Activated T-cell treated with anti-CD3 and anti-CD28 coated beads, Interleukin-2, amount 50 U/mL, for 1 hour (primary cell): ENCODE measurements around the gene BNIP1.

Experiments
- DNase-seq: peaks from one replicate; pipeline ENCODE4 v3.0.0-alpha.2; 2020

Gene BNIP1

GRCh38 chr5:173213236-173213933 is 69.1 kb downstream of the BNIP1 start:
- DNase-seq, result no peak
